ACC112 (cell line): Measurements from ENCODE around the gene SLCO2A1.

ENCODE experiments used
- H2AFZ ChIP-seq: fragments of 200-600 bp; sonication (generic); one replicate; pipeline ENCODE4 v1.6.0; 2017; ENCODE audit warnings: antibody characterized with exemption, low read length; ENCODE audit not compliant: unreplicated experiment
- H3K27ac ChIP-seq: fragments of 200-600 bp; sonication (generic); 2 replicates; pipeline ENCODE4 v1.5.1; 2014; ENCODE audit warnings: low read depth, mild to moderate bottlenecking, antibody characterized with exemption, low read length, moderate library complexity
- H3K27me3 ChIP-seq: fragments of 200-600 bp; sonication (generic); 2 replicates; pipeline ENCODE4 v1.6.1; 2014; ENCODE audit warnings: mild to moderate bottlenecking, antibody characterized with exemption, low read length, moderate library complexity, mixed read lengths; ENCODE audit not compliant: insufficient read depth
- H3K36me3 ChIP-seq: fragments of 200-600 bp; sonication (generic); 2 replicates; pipeline ENCODE4 v1.6.1; 2016; ENCODE audit warnings: mild to moderate bottlenecking, antibody characterized with exemption, low read length, moderate library complexity, mixed read lengths; ENCODE audit not compliant: insufficient read depth
- H3K4me1 ChIP-seq: fragments of 200-600 bp; sonication (generic); one replicate; pipeline ENCODE4 v1.6.1; 2016; ENCODE audit warnings: low read length, mixed read lengths; ENCODE audit not compliant: insufficient read depth, unreplicated experiment, control insufficient read depth
- H3K4me3 ChIP-seq: fragments of 200-600 bp; sonication (generic); 2 replicates; pipeline ENCODE4 v1.5.1; 2014; ENCODE audit warnings: mild to moderate bottlenecking, low read depth, low read length
- H3K79me2 ChIP-seq: fragments of 200-600 bp; sonication (generic); one replicate; pipeline ENCODE4 v1.6.0; 2016; ENCODE audit warnings: low read length; ENCODE audit not compliant: control insufficient read depth, unreplicated experiment, insufficient read depth

Gene SLCO2A1

DNA sequence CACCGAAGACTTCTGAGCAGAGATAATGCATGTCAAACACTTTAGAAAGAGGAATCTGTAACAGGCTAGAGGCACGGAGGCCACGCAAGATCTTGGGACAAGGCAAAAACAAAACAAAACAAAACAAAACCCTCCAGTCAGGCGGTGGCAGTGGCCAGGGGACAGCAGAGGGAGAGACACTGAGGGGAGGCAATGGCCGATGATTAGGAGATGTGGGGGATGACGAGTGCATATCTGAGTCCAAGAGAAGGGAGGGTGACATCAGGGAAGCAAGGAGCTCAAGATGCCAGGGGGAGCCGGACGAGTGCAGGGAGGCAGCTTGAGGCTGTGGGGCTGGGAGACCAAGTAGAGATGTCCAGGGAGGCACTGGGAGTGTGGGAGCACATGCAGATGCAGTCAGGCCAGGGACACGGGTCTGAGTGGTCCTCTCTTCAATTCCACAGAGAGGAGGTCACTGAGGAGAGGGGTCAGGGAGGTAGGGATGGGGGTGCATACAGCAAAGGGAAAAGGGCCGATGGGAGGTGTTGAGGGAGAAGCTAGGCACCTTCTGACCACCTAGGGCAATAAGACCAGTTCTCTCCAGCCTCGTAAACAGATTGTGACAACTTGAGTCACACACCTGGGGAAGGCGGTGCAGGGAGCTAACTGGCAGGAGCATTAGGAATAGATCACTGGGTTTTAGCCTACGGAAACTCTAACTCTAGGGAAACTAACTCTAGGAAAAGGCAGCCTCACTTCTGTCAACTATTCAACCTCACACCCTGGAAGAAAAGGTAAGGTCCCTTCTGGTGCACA is 29.6 kb downstream of the SLCO2A1 start:
- no peaks in the 10 kb centered on the region for H3K79me2 ChIP-seq
- no peaks in the 10 kb centered on the region for H3K27me3 ChIP-seq
- H3K4me3 ChIP-seq = no peak overlapping the region
- H2AFZ ChIP-seq = no peak overlapping the region
- peaks cover 3% of the 10 kb centered on the region for H3K4me1 ChIP-seq
- H3K27ac ChIP-seq = no peak overlapping the region
- no peaks in the 10 kb centered on the region for H3K36me3 ChIP-seq

- Histone ChIP-seq H3K4me1 (no peaks in the 10 kb centered on the region), H2AFZ (no peak overlapping the region), H3K4me3 (no peak overlapping the region), H3K27me3 (no peaks in the 10 kb centered on the region), H3K36me3 (no peaks in the 10 kb centered on the region), H3K27ac (no peak overlapping the region), H3K79me2 (no peaks in the 10 kb centered on the region)
Measured at GRCh38 chr3:133998691-133999241, 31.0 kb downstream of the SLCO2A1 start.

GRCh38 chr3:133997871-133998635 is 31.7 kb downstream of the SLCO2A1 start:
- Histone ChIP-seq H3K4me1 (no peaks in the 10 kb centered on the region), H3K4me3 (no peak overlapping the region), H3K36me3 (no peaks in the 10 kb centered on the region), H2AFZ (no peak overlapping the region), H3K27me3 (no peaks in the 10 kb centered on the region), H3K27ac (no peak overlapping the region), H3K79me2 (no peaks in the 10 kb centered on the region)

DNA sequence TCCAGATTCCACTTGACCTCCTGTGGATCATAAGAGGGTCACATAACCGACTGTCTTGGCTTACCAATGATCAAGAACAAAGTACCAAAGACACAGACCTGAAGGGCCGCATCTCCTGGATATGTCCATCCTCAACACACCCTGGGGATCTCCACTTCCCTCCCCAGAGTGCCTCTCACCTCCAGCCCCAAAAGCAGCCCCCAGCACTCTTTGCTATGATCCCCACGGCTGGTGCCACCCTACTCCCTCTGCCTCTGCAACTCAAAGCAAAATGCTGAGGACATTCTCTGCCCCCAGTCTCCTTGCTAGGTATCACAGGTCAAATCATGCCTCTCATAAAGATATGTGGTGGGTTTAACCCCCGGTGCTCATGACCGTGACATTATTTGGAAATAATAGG is 32.7 kb downstream of the SLCO2A1 start:
- H3K36me3 ChIP-seq = no peaks in the 10 kb centered on the region
- no peak overlapping the region for H3K4me3 ChIP-seq
- no peaks in the 10 kb centered on the region for H3K79me2 ChIP-seq
- H3K4me1 ChIP-seq = peaks cover 5% of the 10 kb centered on the region
- H3K27ac ChIP-seq = no peak overlapping the region
- no peak overlapping the region for H2AFZ ChIP-seq
- H3K27me3 ChIP-seq = no peaks in the 10 kb centered on the region

DNA sequence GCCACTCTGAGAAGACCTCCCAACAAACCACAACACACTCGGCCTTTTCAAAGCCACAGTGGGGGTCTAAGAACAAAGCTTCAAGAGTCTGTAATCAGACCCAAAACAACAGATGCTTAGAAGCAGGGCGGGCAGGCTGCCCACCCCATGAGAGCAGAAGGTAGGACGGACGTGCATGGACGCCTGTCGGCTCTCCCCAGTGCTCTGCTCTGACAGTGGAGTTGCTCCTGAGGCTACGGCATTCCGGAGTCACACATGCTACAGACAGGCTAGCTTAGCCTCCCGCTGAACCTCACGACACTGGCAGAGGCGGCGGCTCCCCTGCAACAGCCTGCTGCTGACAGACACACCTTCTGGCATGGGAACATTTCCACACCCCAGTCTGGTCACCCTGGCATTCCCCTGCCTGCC is 33.5 kb downstream of the SLCO2A1 start:
- no peaks in the 10 kb centered on the region for H3K27me3 ChIP-seq
- H3K4me3 ChIP-seq = no peak overlapping the region
- H3K27ac ChIP-seq = no peak overlapping the region
- peaks cover 13% of the 10 kb centered on the region for H3K4me1 ChIP-seq
- H2AFZ ChIP-seq = no peak overlapping the region
- no peaks in the 10 kb centered on the region for H3K36me3 ChIP-seq
- no peaks in the 10 kb centered on the region for H3K79me2 ChIP-seq

DNA sequence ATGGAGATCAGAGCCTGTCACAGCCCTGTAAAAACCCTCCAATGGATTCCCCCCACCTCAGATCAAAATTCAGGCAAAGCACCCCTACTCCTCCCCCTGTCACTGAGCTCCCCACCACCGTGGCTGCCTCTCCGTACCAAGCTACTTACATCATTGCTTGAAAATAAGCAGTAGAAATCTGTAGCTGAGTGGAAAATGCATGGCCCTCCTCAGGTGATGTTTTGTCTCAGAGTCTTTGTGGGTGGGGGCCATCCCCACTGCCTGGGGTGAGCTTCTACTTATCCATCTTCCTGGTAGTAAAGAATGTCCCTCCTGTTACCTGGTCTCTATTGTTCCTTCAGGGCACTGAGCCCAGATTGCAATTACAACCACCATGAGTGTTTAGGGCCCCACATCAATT is 34.5 kb downstream of the SLCO2A1 start:
- Histone ChIP-seq H3K79me2 (no peaks in the 10 kb centered on the region), H3K27me3 (no peaks in the 10 kb centered on the region), H2AFZ (no peak overlapping the region), H3K4me1 (peaks cover 17% of the 10 kb centered on the region), H3K4me3 (no peak overlapping the region), H3K27ac (no peak overlapping the region), H3K36me3 (no peaks in the 10 kb centered on the region)

DNA sequence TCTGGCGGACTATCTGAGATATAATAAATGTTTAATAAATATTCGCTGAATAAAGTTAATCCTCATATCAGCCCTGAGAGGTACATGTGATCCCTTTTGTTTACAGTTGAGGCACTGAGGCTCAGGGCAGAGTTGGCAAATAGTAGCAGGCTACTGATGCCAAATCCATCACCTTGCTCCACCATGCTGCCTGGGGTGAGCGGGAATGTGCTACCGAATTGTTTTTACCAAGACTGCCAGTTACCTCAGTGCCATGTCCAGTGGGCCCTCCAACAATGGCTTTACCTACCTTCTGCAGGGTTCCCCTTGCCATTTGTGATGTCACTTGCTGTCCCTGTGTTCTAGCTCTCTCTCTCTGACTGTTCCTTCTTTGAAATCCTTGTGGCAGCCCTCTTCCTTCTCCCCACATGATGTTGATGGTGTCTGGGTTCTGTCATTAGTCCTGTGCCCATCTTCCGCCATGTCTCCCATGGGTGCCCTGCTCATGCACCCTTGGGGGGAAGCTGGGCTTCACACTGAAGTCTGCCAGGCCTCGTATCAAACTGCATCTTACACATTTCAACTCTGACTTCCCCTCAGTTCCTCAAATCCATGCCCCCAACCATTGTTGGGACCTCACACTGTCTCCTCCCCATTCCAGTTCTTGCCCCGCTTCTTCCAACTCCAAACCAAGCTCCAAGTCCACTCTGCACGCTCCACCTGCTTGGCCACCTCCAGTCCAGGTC is 35.4 kb downstream of the SLCO2A1 start:
- no peaks in the 10 kb centered on the region for H3K79me2 ChIP-seq
- H3K27me3 ChIP-seq = no peaks in the 10 kb centered on the region
- no peaks in the 10 kb centered on the region for H3K36me3 ChIP-seq
- H3K27ac ChIP-seq = no peak overlapping the region
- no peak overlapping the region for H2AFZ ChIP-seq
- peaks cover 17% of the 10 kb centered on the region for H3K4me1 ChIP-seq
- no peak overlapping the region for H3K4me3 ChIP-seq

DNA sequence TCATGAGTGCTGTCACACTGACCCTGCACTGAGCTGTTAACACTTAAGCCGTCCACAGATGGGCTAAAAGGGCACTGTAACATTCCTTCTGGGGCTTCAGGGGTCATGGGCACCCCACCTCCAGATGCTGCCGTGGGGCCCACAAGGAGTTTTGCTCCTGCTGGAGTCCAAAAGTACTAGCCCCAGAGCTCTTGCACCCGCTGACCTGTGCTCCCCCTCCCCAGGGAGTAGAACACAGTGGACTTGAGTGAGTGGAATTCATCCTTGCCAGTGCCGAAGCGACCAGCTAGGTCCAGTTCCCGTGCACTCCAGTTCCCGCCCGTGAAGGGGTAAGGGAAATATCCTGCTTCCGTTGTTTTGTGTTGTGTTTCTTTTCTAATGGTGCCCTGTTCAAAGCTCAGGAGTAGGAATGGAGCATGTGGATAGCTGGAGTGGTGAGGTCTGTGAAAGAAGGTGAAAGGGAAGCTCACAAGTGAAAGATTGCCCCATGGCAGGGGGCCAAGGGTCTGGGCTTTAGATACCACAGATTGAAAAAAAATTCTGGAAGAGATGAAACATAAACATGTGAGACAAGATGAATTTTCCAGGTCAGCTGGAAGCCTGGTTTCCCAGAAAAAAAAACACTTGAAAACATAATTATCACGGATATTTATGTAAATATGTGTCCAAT is 36.6 kb downstream of the SLCO2A1 start:
- Histone ChIP-seq H3K36me3 (no peaks in the 10 kb centered on the region), H3K27ac (no peak overlapping the region), H3K4me1 (peaks cover 17% of the 10 kb centered on the region), H3K79me2 (no peaks in the 10 kb centered on the region), H2AFZ (no peak overlapping the region), H3K27me3 (no peaks in the 10 kb centered on the region), H3K4me3 (no peak overlapping the region)

DNA sequence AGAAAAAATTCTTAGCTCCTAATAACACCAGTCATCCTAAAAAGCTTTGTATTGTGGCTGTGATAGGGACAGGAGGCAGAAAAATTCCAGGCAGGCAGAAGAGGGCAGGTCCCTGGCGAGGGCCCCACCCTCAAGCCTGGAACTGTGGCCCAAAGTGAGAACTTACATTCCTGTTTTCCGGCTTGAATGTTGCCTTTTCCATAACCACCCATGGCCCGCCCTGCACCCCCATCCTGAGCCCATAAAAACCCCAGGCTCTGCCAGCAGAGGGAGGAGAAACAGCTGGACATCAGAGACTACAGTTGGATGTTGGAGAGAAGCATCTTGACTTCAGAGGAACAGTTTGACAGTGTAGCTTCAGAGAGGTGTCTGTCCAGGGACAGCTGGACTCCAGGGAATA is 37.3 kb downstream of the SLCO2A1 start:
- H2AFZ ChIP-seq = no peak overlapping the region
- H3K27me3 ChIP-seq = no peaks in the 10 kb centered on the region
- H3K4me3 ChIP-seq = no peak overlapping the region
- peaks cover 17% of the 10 kb centered on the region for H3K4me1 ChIP-seq
- H3K79me2 ChIP-seq = no peaks in the 10 kb centered on the region
- no peaks in the 10 kb centered on the region for H3K36me3 ChIP-seq
- H3K27ac ChIP-seq = no peak overlapping the region

- Histone ChIP-seq H3K27ac (peak overlapping the region; percentile 39; the same call in 1 of the 2 replicates), H3K79me2 (no peaks in the 10 kb centered on the region), H3K4me3 (no peak overlapping the region), H3K27me3 (no peaks in the 10 kb centered on the region), H2AFZ (no peak overlapping the region), H3K36me3 (no peaks in the 10 kb centered on the region), H3K4me1 (peaks cover 17% of the 10 kb centered on the region)
Measured at GRCh38 chr3:133991637-133992036, 38.1 kb downstream of the SLCO2A1 start.
